ENCODE data around the gene TFPI. TPM values are rescaled to one million over a fixed set of nuclear protein-coding genes. Genes with fewer than 3 reads are reported as not detected.

The TFPI gene
- total RNA-seq, 4 donors from 2014 or later, result 42.6 to 141 (median 66.1) TPM

- TF ChIP-seq, protein P1, sequence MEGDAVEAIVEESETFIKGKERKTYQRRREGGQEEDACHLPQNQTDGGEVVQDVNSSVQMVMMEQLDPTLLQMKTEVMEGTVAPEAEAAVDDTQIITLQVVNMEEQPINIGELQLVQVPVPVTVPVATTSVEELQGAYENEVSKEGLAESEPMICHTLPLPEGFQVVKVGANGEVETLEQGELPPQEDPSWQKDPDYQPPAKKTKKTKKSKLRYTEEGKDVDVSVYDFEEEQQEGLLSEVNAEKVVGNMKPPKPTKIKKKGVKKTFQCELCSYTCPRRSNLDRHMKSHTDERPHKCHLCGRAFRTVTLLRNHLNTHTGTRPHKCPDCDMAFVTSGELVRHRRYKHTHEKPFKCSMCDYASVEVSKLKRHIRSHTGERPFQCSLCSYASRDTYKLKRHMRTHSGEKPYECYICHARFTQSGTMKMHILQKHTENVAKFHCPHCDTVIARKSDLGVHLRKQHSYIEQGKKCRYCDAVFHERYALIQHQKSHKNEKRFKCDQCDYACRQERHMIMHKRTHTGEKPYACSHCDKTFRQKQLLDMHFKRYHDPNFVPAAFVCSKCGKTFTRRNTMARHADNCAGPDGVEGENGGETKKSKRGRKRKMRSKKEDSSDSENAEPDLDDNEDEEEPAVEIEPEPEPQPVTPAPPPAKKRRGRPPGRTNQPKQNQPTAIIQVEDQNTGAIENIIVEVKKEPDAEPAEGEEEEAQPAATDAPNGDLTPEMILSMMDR (IDR thresholded peaks at IDR 0.05), result no peak
- TF ChIP-seq POLR2A (IDR thresholded peaks at IDR 0.05), result no peak
- TF ChIP-seq POLR2AphosphoS5 (IDR thresholded peaks at IDR 0.05), result no peak
- TF ChIP-seq EP300 (IDR thresholded peaks at IDR 0.05), result no peak
- H3K4me3 ChIP-seq, result peak overlapping the region; percentile 50 to 59
- H3K36me3 ChIP-seq, result no peaks in the 10 kb centered on the region
- 42 to 54% methylated on average over 2 of the region's 2 CpGs for WGBS, 2 donors (ENCODE audit: low coverage in 1 of 2)
- peak overlapping the region in 2 of 4 donors; percentile 65 to 71 for H3K27ac ChIP-seq
- no peaks in the 10 kb centered on the region for H3K27me3 ChIP-seq
- no peaks in the 10 kb centered on the region for H3K9me3 ChIP-seq
- H3K4me1 ChIP-seq, result no peaks in the 10 kb centered on the region
- ATAC-seq, result no peak
Observed at GRCh38 chr2:187554704-187555082, 458 bp upstream of the TFPI start.

DNA sequence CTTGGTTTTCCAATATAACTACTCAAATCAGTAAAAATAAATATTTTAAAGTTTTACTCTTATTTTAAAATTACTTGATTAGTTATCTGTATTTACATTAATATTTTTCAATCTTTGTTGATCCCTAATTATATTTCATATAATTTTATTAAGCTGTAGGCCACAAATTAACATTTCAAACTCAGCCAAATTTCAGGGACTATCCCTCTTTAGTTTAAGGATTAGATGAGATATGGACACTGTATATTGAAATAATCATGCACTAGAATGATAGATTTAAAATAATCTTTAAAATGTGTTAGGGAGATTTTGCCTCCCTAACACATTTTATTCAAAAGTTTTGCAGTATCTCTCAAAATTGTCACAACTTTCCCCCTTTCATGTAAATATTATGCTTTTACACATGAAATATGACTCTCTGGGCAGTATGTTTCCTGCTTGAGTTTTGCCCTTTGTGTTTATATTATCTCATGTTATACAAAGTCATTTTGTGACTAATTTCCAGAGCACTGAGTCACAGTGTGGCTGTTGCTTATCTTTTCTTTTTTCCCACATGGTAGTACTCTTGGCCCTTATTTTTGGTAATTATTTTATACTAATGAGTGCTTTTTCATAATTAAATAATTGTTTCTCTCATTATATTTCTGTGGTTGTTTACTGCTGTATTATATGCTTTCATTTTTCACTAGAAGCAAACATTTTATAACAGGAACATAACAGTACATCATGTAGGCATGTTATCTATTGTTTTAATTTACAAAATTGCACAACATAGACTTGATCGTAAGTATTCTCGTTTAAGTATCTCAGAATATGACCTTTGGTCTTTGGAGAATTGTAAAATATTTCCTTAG is 1.2 kb downstream of the TFPI start:
- ATAC-seq, result no peak
- H3K27me3 ChIP-seq, result no peaks in the 10 kb centered on the region
- peak overlapping the region; percentile 50 to 59 for H3K4me3 ChIP-seq
- H3K36me3 ChIP-seq, result no peaks in the 10 kb centered on the region
- H3K4me1 ChIP-seq, result no peaks in the 10 kb centered on the region
- peak overlapping the region in 3 of 4 donors; percentile 46 to 71 (median 61) for H3K27ac ChIP-seq
- 17 to 50% methylated on average over 2 of the region's 2 CpGs for WGBS, 2 donors (ENCODE audit: low coverage in 1 of 2)
- no peaks in the 10 kb centered on the region for H3K9me3 ChIP-seq
- TF ChIP-seq POLR2A (IDR thresholded peaks at IDR 0.05), result no peak
- TF ChIP-seq, protein P1 (IDR thresholded peaks at IDR 0.05), result no peak
- no peak for TF ChIP-seq POLR2AphosphoS5 (IDR thresholded peaks at IDR 0.05)
- TF ChIP-seq EP300 (IDR thresholded peaks at IDR 0.05), result no peak

DNA sequence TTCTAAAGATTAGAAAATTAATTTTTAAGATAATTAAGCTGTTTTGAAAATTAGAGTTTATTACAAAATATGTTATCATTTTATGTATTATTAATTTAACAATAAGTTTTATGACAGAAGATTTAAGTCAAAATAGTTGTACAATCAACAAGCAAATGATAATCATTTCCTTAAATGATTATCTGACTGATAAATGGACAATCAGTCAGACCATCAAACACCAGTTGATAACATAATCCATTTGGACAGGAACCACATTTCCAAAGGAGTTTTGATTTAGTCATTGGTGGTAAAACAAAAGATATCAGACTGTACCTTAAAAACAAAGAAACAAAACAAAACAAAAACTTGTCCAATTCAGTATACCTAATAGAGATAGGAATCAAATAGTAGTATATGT is 1.9 kb downstream of the TFPI start:
- Histone ChIP-seq H3K9me3 (no peaks in the 10 kb centered on the region), H3K27me3 (no peaks in the 10 kb centered on the region), H3K27ac (peak overlapping the region in 2 of 4 donors; percentile 32 to 71), H3K4me1 (no peaks in the 10 kb centered on the region), H3K36me3 (no peaks in the 10 kb centered on the region), H3K4me3 (peak overlapping the region; percentile 50 to 59)
- no peak for ATAC-seq
- TF ChIP-seq, protein P1 (IDR thresholded peaks at IDR 0.05), result no peak
- TF ChIP-seq POLR2A (IDR thresholded peaks at IDR 0.05) (no peak), POLR2AphosphoS5 (IDR thresholded peaks at IDR 0.05) (no peak), EP300 (IDR thresholded peaks at IDR 0.05) (no peak)

DNA sequence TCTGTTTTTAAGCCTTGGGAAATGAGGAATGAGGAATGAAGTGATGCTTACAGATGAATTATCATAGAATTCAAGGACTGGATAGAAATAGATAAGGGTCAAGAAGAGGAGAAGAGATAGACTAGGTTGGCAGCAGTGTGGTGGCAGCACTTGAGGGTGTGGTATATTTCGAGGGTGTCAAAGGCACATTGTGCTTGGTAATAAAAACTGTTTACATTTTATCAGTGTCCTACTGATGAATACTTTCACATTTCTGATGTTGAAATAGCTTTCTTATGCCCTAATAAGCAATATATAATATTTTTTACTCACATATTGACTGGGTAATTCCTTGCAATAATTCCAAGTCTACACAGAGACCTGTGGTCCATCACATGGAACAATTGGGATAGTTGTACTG is 3.4 kb downstream of the TFPI start:
- no peak for ATAC-seq
- Histone ChIP-seq H3K27me3 (no peaks in the 10 kb centered on the region), H3K4me3 (peak overlapping the region; percentile 3 to 50), H3K9me3 (no peaks in the 10 kb centered on the region), H3K4me1 (no peaks in the 10 kb centered on the region), H3K27ac (peak overlapping the region in 3 of 4 donors; percentile 32 to 61 (median 47)), H3K36me3 (no peaks in the 10 kb centered on the region)
- 50 to 75% methylated on average over 1 of the region's 1 CpG for WGBS, 2 donors (ENCODE audit: low coverage in 1 of 2)
- TF ChIP-seq EP300 (IDR thresholded peaks at IDR 0.05), result no peak
- TF ChIP-seq POLR2AphosphoS5 (IDR thresholded peaks at IDR 0.05), result no peak
- TF ChIP-seq, protein P1 (IDR thresholded peaks at IDR 0.05), result no peak
- TF ChIP-seq POLR2A (IDR thresholded peaks at IDR 0.05), result no peak
